Stimulated activated CD4-positive, alpha-beta T cell treated with anti-CD3 and anti-CD28 coated beads, Interleukin-12 subunit alpha, Interleukin-12 subunit beta, amount 100 ng/mL, for 4 hours (primary cell): ENCODE data around the gene TTLL13.

Experiments used
- DNase-seq: peaks from one replicate; pipeline ENCODE4 v3.0.0-alpha.2; 2020

TTLL13 gene

GRCh38 chr15:90214553-90215196, 34.7 kb upstream of the TTLL13 start:
- DNase-seq, result no peak

- DNase-seq, result no peak
Measured at GRCh38 chr15:90217671-90218394, 31.5 kb upstream of the TTLL13 start.

- DNase-seq, result peak; percentile 55
Measured at GRCh38 chr15:90219421-90220141, 29.8 kb upstream of the TTLL13 start.

- DNase-seq, result no peak
Measured at GRCh38 chr15:90221246-90221900, 28.0 kb upstream of the TTLL13 start.

- no peak for DNase-seq
Measured at GRCh38 chr15:90222547-90222946, 26.8 kb upstream of the TTLL13 start.

GRCh38 chr15:90223441-90224165, 25.8 kb upstream of the TTLL13 start:
- DNase-seq, result no peak

- DNase-seq, result no peak
Measured at GRCh38 chr15:90225047-90225446, 24.3 kb upstream of the TTLL13 start.

GRCh38 chr15:90225504-90226234, 23.7 kb upstream of the TTLL13 start:
- DNase-seq, result no peak

GRCh38 chr15:90227336-90227735, 22.0 kb upstream of the TTLL13 start:
- no peak for DNase-seq

GRCh38 chr15:90227816-90228772, 21.3 kb upstream of the TTLL13 start:
- no peak for DNase-seq

- DNase-seq, result no peak
Measured at GRCh38 chr15:90228960-90229359, 20.4 kb upstream of the TTLL13 start.

- DNase-seq, result no peak
Measured at GRCh38 chr15:90230071-90230494, 19.3 kb upstream of the TTLL13 start.

- no peak for DNase-seq
Measured at GRCh38 chr15:90230610-90231009, 18.7 kb upstream of the TTLL13 start.

- peak; percentile 51 for DNase-seq
Measured at GRCh38 chr15:90231028-90232017, 18.0 kb upstream of the TTLL13 start.

- DNase-seq, result no peak
Measured at GRCh38 chr15:90232196-90232595, 17.2 kb upstream of the TTLL13 start.

- no peak for DNase-seq
Measured at GRCh38 chr15:90232941-90233386, 16.4 kb upstream of the TTLL13 start.

- peak; percentile 95 for DNase-seq
Measured at GRCh38 chr15:90233387-90234095, 15.8 kb upstream of the TTLL13 start, which contains the start of gene CIB1. TSS of gene CIB1 (minus strand) at chr15:90233941. CDS start at chr15:90233885, 56 bp downstream.
